ENCODE data around the gene GSTO1. TPM values are rescaled to one million over a fixed set of nuclear protein-coding genes. Genes with fewer than 3 reads are reported as not detected.
A peak's percentile ranks its signal among the peaks of the same experiment; 100 is the strongest.

The GSTO1 gene
- total and polyA plus RNA-seq, 2 of the 13 experiments (the other 11 are each of a cell fraction or from before 2014, with no cell fraction given) = 228 to 300 TPM

- Histone ChIP-seq H3K9ac (ENCODE audit: insufficient read depth, low read depth, low read length) (no peak overlapping the region), H3K27ac (ENCODE audit: extremely low read length, insufficient read depth, low read length) (no peak overlapping the region), H3K9me3 (ENCODE audit: low read length) (no peaks in the 10 kb centered on the region), H3K36me3 (replicated peaks in 1 of 2; ENCODE audit: control insufficient read depth in 1 of 2, insufficient read depth in 2 of 2, low read length in 2 of 2) (peaks cover 11 to 89% of the 10 kb centered on the region in 2 experiments), H3K4me1 (ENCODE audit: insufficient read depth, low read length) (peaks cover 86% of the 10 kb centered on the region), H2AFZ (ENCODE audit: low read length) (no peak overlapping the region), H4K20me1 (ENCODE audit: insufficient read depth, low read length) (peaks cover 11% of the 10 kb centered on the region), H3K4me2 (ENCODE audit: low read depth, low read length) (no peak overlapping the region), H3K4me3 (replicated peaks in 1 of 3; ENCODE audit: insufficient read depth in 1 of 3, low read depth in 2 of 3, low read length in 3 of 3) (no peak overlapping the region), H3K27me3 (ENCODE audit: control insufficient read depth in 1 of 2, insufficient read depth in 2 of 2, low read length in 2 of 2) (no peaks in the 10 kb centered on the region), H3K79me2 (ENCODE audit: insufficient read depth, low read length) (peaks cover 41% of the 10 kb centered on the region)
- WGBS (ENCODE audit: low lambda C conversion rate) = 95% methylated on average over 3 of the region's 5 CpGs
- intact Hi-C loops (cut with micrococcal nuclease; ENCODE audit: unreplicated experiment) = no loop called here
- ChIA-PET CTCF (ENCODE audit: low intra/inter-chr PET ratio, low total read pairs) (no interaction called here), POLR2A (interaction anchor here (2.0 to 2.6 kb wide), 2 partner anchors 8 to 13 kb away, joined by 5 to 12 read pairs; partner anchors contain the start of gene GSTO1)
- no peak for FAIRE-seq
- TF ChIP-seq ZNF292 (CRISPR knock-in tag; IDR thresholded peaks at IDR 0.05; ENCODE audit: borderline replicate concordance, low read depth) (no peak), RBFOX2 (IDR thresholded peaks at IDR 0.05; ENCODE audit: low read depth, low read length) (peak; percentile 39; the same call in 1 of the 2 replicates), ZNF253 (CRISPR knock-in tag; IDR thresholded peaks at IDR 0.05; ENCODE audit: borderline replicate concordance) (no peak), ZNF850 (CRISPR knock-in tag; conservative IDR thresholded peaks at IDR 0.05) (no peak), HNRNPL (IDR thresholded peaks at IDR 0.05; ENCODE audit: low read depth, low read length) (no peak)
- ATAC-seq = no peak
- no peak for DNase-seq (ENCODE audit: low spot score)
- in situ Hi-C loops (cut with HindIII; ENCODE audit: extremely low pct_ligation_motif_present, low pct_unique_long_range_greater_than_20kb) = no loop called here
- no TSS peak for BruUV-seq (replicated peaks)
These were observed 7.4 kb downstream of the GSTO1 start for GRCh38 chr10:104262055-104262454.

- peaks cover 14% of the 10 kb centered on the region for H3K79me2 ChIP-seq (ENCODE audit: insufficient read depth, low read length)
- intact Hi-C loops (cut with micrococcal nuclease; ENCODE audit: unreplicated experiment) = no loop called here
- peaks cover 58% of the 10 kb centered on the region for H3K4me1 ChIP-seq (ENCODE audit: insufficient read depth, low read length)
- TF ChIP-seq PAXIP1 (CRISPR knock-in tag; conservative IDR thresholded peaks at IDR 0.05) = peak; percentile 80
- no peak for TF ChIP-seq GPN1 (CRISPR knock-in tag; IDR thresholded peaks at IDR 0.05; ENCODE audit: borderline replicate concordance)
- no peak for TF ChIP-seq FOXO4 (CRISPR knock-in tag; conservative IDR thresholded peaks at IDR 0.05)
- no peak for TF ChIP-seq EEA1 (CRISPR knock-in tag; IDR thresholded peaks at IDR 0.05; ENCODE audit: borderline replicate concordance)
- TF ChIP-seq ZBTB14 (CRISPR knock-in tag; IDR thresholded peaks at IDR 0.05) = no peak
- TF ChIP-seq GATA4 (IDR thresholded peaks at IDR 0.05; ENCODE audit: borderline replicate concordance, low read depth) = no peak
- TF ChIP-seq KLF9 (CRISPR knock-in tag; IDR thresholded peaks at IDR 0.05; ENCODE audit: low read depth) = no peak
- no peak for TF ChIP-seq NCOA5 (CRISPR knock-in tag; IDR thresholded peaks at IDR 0.05)
These were observed 10.1 kb downstream of the GSTO1 start for GRCh38 chr10:104264783-104265182.

More at GRCh38 chr10:104264783-104265182, 10.1 kb downstream of the GSTO1 start:
- TSS peak; percentile 3 for BruUV-seq (replicated peaks)
- Histone ChIP-seq H3K27me3 (ENCODE audit: control insufficient read depth in 1 of 2, insufficient read depth in 2 of 2, low read length in 2 of 2) (no peaks in the 10 kb centered on the region), H4K20me1 (ENCODE audit: insufficient read depth, low read length) (peaks cover 6% of the 10 kb centered on the region; the same call in 1 of the 2 replicates), H3K4me2 (ENCODE audit: low read depth, low read length) (no peak overlapping the region), H3K9me3 (ENCODE audit: low read length) (no peaks in the 10 kb centered on the region), H3K9ac (ENCODE audit: insufficient read depth, low read depth, low read length) (no peak overlapping the region), H3K4me3 (replicated peaks in 1 of 3; ENCODE audit: insufficient read depth in 1 of 3, low read depth in 2 of 3, low read length in 3 of 3) (no peak overlapping the region), H3K36me3 (replicated peaks in 1 of 2; ENCODE audit: control insufficient read depth in 1 of 2, insufficient read depth in 2 of 2, low read length in 2 of 2) (peaks cover 18 to 93% of the 10 kb centered on the region in 2 experiments), H2AFZ (ENCODE audit: low read length) (no peak overlapping the region), H3K27ac (ENCODE audit: extremely low read length, insufficient read depth, low read length) (no peak overlapping the region)
- FAIRE-seq (no peak), DNase-seq (ENCODE audit: low spot score) (no peak), ATAC-seq (peak; percentile 49; the same call in 2 of the 3 replicates)
- WGBS (ENCODE audit: low lambda C conversion rate) = 63% methylated on average over 5 of the region's 5 CpGs
- ChIA-PET POLR2A (interaction anchor here (2.6 kb wide), 1 partner anchor 11 kb away, joined by 12 read pairs; the partner anchor contains the start of gene GSTO1), CTCF (ENCODE audit: low intra/inter-chr PET ratio, low total read pairs) (no interaction called here)
- in situ Hi-C loops (cut with HindIII; ENCODE audit: extremely low pct_ligation_motif_present, low pct_unique_long_range_greater_than_20kb) = no loop called here

Measured in HepG2 (cell line).